Esophagus squamous epithelium (tissue), 4 donors: ENCODE data around the gene BEX2.
"Not testable (repeated sequence)": the region's sequence is repeated elsewhere in the genome, so short reads cannot be mapped to it uniquely, and the experiment has no call there.

Experiments used
- POLR2A ChIP-seq, 4 donors: fragments of 450-650 bp; IDR thresholded peaks; one replicate each; pipeline ENCODE4 v1.6.1; 2017; ENCODE audit warnings: antibody characterized with exemption in 4 of 4, mild to moderate bottlenecking in 4 of 4, moderate library complexity in 3 of 4
- TF ChIP-seq, protein P1 (sequence below), 6 experiments: fragments of 450-650 bp in 4 of 6; fragments of 200-600 bp in 2 of 6; sonication (generic) in 2 of 6; IDR thresholded peaks; one replicate each; pipeline ENCODE4 v1.5.1; 2016 to 2019; ENCODE audit warnings: antibody characterized with exemption in 6 of 6, mild to moderate bottlenecking in 4 of 6, moderate library complexity in 4 of 6

DNA sequence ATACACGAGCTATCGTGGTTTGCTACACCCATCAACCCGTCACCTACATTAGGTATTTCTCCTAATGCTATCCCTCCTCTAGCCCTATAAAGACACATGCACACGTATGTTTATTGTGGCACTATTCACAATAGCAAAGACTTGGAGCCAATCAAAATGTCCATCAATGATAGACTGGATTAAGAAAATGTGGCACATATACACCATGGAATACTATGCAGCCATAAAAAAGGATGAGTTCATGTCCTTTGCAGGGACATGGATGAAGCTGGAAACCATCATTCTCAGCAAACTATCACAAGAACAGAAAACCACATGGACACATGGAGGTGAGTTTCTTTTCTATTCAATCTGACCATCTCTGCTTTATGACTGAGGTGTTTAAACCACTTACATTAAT lies 5.1 kb downstream of the BEX2 start:
- TF ChIP-seq, protein P1, sequence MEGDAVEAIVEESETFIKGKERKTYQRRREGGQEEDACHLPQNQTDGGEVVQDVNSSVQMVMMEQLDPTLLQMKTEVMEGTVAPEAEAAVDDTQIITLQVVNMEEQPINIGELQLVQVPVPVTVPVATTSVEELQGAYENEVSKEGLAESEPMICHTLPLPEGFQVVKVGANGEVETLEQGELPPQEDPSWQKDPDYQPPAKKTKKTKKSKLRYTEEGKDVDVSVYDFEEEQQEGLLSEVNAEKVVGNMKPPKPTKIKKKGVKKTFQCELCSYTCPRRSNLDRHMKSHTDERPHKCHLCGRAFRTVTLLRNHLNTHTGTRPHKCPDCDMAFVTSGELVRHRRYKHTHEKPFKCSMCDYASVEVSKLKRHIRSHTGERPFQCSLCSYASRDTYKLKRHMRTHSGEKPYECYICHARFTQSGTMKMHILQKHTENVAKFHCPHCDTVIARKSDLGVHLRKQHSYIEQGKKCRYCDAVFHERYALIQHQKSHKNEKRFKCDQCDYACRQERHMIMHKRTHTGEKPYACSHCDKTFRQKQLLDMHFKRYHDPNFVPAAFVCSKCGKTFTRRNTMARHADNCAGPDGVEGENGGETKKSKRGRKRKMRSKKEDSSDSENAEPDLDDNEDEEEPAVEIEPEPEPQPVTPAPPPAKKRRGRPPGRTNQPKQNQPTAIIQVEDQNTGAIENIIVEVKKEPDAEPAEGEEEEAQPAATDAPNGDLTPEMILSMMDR (IDR thresholded peaks at IDR 0.05): not testable (repeated sequence)
- not testable (repeated sequence) for TF ChIP-seq POLR2A (IDR thresholded peaks at IDR 0.05)
